HG03196 (cell line): ENCODE data around the gene DDX28.

ENCODE experiments used
- ATAC-seq: cut with Tn5 transposase; IDR thresholded peaks from one replicate; pipeline ENCODE4 v1.9.1; 2021; ENCODE audit not compliant: unreplicated experiment

DDX28 gene

DNA sequence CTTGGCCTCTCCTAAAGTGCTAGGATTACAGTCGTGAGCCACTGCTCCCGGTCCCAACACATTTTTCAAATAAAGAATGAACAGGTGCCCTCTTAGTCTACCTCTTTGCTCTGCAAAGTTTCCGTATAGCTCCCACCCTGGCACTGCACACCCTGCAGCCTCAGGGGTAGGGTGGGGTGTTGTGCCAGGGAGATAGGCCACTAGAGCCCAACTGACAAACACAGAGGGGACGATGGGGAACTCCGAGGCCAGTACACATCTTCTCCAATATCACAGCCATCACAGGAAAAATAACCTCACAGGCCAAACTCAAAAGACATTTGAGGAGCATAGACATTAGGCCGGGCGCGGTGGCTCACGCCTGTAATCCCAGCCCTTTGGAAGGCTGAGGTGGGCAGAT, 51.9 kb downstream of the DDX28 start:
- ATAC-seq: no peak
